ENCODE results near the gene ZNF280B. TPM values are rescaled to one million over a fixed set of nuclear protein-coding genes. Genes with fewer than 3 reads are reported as not detected.
"Not testable (repeated sequence)": the region's sequence is repeated elsewhere in the genome, so short reads cannot be mapped to it uniquely, and the experiment has no call there.

ZNF280B gene
- total RNA-seq, 3 donors from 2014 or later, result 2.4 to 3.7 (median 2.6) TPM

- no peaks in the 10 kb centered on the region for H3K27me3 Mint-ChIP-seq (ENCODE audit: low read depth)
- peaks cover 8% of the 10 kb centered on the region for H3K4me1 Mint-ChIP-seq (ENCODE audit: low read depth)
- peak overlapping the region; percentile 25 for H3K4me3 Mint-ChIP-seq
- ATAC-seq (no peak), DNase-seq (no peak)
- peaks cover 20% of the 10 kb centered on the region for H3K36me3 Mint-ChIP-seq (ENCODE audit: insufficient read depth)
- no peaks in the 10 kb centered on the region for H3K9me3 Mint-ChIP-seq
Measured at GRCh38 chr22:22506736-22507135, 1.8 kb downstream of the ZNF280B start.

DNA sequence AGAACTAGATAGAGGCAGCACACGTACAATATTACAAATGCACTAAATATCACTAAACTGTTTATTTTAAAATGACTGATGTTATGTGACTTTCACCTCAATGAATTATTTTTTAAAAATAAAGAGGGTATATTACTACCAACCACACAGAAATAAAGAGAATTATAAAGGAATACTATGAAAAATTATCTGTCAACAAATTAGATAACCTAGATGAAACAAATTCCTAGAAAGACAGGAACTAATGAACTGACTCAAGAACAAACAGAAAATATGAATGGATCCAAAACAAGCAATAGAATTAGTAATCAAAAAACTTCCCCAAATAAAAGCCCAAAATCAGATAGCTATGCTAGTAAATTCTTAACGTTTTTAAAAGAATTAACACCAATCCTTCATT is 10.3 kb downstream of the ZNF280B start:
- ATAC-seq, result no peak
- Mint-ChIP-seq H3K4me1 (ENCODE audit: low read depth) (peaks cover 2% of the 10 kb centered on the region), H3K36me3 (ENCODE audit: insufficient read depth) (peaks cover 18% of the 10 kb centered on the region), H3K9me3 (no peaks in the 10 kb centered on the region), H3K27me3 (ENCODE audit: low read depth) (no peaks in the 10 kb centered on the region), H3K4me3 (no peak overlapping the region)
- no peak for DNase-seq

GRCh38 chr22:22491589-22491988 is 17.0 kb downstream of the ZNF280B start:
- not testable (repeated sequence) for H3K9me3 Mint-ChIP-seq; DNase-seq; H3K4me3 Mint-ChIP-seq; H3K27me3 Mint-ChIP-seq (ENCODE audit: low read depth); H3K4me1 Mint-ChIP-seq (ENCODE audit: low read depth); ATAC-seq
- peaks cover 25% of the 10 kb centered on the region for H3K36me3 Mint-ChIP-seq (ENCODE audit: insufficient read depth)

DNA sequence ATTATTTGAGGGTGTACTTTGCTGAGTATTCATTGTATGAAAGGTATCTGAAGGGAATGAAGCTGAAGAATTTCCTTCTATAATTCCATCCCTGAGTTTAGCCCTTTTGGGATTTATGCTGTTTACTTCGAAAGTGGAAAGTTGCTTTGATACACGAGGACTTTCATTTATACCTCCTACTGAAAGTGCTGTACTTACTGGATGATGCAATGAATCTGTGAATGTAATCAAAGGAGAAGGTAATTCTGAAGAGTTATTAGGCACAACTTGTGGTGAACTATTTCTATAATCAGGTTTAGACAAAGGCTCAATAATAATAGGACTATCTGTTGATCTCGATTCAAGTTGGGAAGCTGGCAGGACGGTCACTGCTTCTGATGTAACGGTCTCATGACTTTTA is 19.8 kb downstream of the ZNF280B start:
- Mint-ChIP-seq H3K9me3 (no peaks in the 10 kb centered on the region), H3K36me3 (ENCODE audit: insufficient read depth) (peaks cover 24% of the 10 kb centered on the region), H3K4me1 (ENCODE audit: low read depth) (no peaks in the 10 kb centered on the region), H3K27me3 (ENCODE audit: low read depth) (no peaks in the 10 kb centered on the region), H3K4me3 (no peak overlapping the region)
- no peak for DNase-seq
- no peak for ATAC-seq

DNA sequence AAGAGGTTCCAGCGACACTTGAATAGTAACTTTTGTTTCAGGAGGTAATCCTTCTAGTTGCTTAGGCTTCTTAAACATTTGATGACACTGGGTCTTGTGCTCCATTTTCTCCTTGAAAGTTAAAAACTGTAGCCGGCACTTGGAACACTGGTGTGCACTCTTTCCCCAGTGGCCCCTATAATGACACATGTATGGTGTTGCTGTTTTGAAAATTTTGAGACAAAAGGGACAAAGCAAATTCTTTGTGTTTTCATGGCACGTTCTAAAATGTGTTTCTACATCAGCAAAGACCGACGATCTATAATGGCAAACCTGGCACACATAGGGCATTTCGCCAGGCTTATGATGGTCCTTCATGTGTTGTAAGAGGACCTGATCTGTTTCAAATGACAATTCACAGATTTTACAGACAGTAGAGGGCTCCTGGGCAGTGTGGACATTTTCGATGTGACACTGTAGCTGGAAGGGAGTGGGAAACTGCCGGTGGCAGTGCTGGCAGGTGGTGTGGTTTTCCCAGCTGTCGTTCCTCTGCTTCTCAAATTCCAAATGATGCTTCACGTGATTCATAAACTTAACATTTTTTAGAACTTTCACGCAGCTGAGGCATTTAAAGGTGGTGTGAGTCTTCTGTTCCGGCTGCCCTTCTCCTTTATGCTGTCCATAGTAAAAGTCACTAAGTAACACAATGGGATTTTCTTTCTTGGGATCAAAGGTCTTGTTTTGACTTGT is 20.5 kb downstream of the ZNF280B start:
- Mint-ChIP-seq H3K4me3 (no peak overlapping the region), H3K4me1 (ENCODE audit: low read depth) (no peaks in the 10 kb centered on the region), H3K9me3 (no peaks in the 10 kb centered on the region), H3K36me3 (ENCODE audit: insufficient read depth) (peaks cover 19% of the 10 kb centered on the region), H3K27me3 (ENCODE audit: low read depth) (no peaks in the 10 kb centered on the region)
- DNase-seq (no peak), ATAC-seq (no peak)

- Mint-ChIP-seq H3K4me3 (no peak overlapping the region), H3K9me3 (no peaks in the 10 kb centered on the region), H3K27me3 (ENCODE audit: low read depth) (no peaks in the 10 kb centered on the region), H3K4me1 (ENCODE audit: low read depth) (no peaks in the 10 kb centered on the region), H3K36me3 (ENCODE audit: insufficient read depth) (peaks cover 17% of the 10 kb centered on the region)
- ATAC-seq (no peak), DNase-seq (no peak)
Measured at GRCh38 chr22:22487059-22487458, 21.5 kb downstream of the ZNF280B start.

DNA sequence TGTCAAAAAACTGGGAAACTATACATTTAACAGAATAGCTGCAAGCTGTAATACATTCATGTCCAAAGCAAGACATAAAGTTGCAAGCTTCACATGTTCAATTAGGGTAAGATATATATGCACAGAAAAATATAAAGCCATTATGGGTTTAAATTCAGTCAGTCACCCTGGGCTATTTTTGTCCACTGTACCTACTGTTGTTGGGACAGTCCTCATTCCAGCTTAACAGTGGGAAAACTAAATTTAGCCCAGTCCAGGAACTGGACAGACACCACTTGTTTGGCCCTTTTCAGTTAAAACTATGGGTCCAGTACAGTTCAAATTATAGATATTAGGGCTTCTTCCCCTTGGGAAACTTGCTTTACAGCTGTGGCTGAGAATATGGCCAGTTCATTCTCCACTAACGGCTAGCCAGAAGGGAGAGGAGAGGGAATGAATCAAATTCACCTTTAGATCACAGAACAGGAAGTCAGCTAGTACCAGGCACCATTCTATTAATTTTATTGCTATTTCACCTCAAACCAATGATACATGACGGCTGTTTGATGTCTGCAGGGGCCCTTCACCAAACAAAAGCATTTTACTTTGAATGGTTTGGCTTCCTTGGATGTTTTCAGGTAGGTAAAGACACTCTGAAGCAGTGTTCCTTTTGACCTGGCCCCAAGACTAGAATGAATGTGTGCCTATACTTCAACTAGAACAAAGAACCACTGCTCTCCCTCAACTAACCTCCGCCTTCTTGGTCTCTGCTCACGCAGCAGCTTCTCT is 22.2 kb downstream of the ZNF280B start:
- Mint-ChIP-seq H3K4me3 (no peak overlapping the region), H3K4me1 (ENCODE audit: low read depth) (no peaks in the 10 kb centered on the region), H3K9me3 (no peaks in the 10 kb centered on the region), H3K27me3 (ENCODE audit: low read depth) (no peaks in the 10 kb centered on the region), H3K36me3 (ENCODE audit: insufficient read depth) (peaks cover 17% of the 10 kb centered on the region)
- no peak for DNase-seq
- ATAC-seq, result no peak

DNA sequence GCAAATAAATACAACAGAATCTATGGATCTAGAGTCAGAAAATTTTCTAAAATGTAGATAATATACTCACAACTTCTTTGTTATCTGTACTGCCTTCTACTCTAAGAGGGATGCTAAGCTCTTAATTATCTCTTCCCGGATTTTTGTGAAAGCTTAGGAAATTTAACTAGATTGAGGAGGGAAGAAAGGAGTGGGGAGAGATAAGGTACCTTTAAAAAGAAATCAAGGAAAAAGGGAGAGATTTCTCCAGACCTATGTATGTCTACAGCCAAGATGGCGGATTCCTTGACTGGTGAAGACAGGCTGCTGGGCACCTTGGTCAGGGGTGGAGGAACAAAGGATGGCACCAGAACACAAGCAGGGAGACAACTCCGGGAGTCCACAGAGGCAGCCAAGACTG is 23.0 kb downstream of the ZNF280B start:
- no peaks in the 10 kb centered on the region for H3K9me3 Mint-ChIP-seq
- no peak for DNase-seq
- H3K4me3 Mint-ChIP-seq, result no peak overlapping the region
- H3K4me1 Mint-ChIP-seq (ENCODE audit: low read depth), result no peaks in the 10 kb centered on the region
- no peak for ATAC-seq
- peaks cover 14% of the 10 kb centered on the region for H3K36me3 Mint-ChIP-seq (ENCODE audit: insufficient read depth)
- no peaks in the 10 kb centered on the region for H3K27me3 Mint-ChIP-seq (ENCODE audit: low read depth)

DNA sequence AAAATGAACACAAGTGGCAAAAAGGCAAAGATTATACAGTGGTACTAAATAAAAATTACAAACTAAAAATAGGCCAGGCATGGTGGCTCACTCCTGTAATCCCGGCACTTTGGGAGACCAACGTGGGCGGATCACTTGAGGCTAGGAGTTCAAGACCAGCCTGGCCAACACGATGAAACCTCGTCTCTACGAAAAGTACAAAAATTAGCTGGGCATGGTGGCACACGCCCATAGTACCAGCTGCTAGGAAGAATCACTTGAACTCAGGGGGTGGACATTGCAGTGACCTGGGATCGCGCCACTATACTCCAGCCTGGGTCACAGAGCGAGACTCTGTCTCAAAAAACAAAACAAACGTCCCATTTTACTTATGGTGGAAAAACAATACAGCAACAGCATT is 24.5 kb downstream of the ZNF280B start:
- no peak for ATAC-seq
- Mint-ChIP-seq H3K27me3 (ENCODE audit: low read depth) (no peaks in the 10 kb centered on the region), H3K9me3 (no peaks in the 10 kb centered on the region), H3K4me3 (no peak overlapping the region), H3K36me3 (ENCODE audit: insufficient read depth) (peaks cover 11% of the 10 kb centered on the region), H3K4me1 (ENCODE audit: low read depth) (no peaks in the 10 kb centered on the region)
- DNase-seq, result no peak

GRCh38 chr22:22480940-22481339 is 27.6 kb downstream of the ZNF280B start:
- no peaks in the 10 kb centered on the region for H3K9me3 Mint-ChIP-seq
- H3K4me3 Mint-ChIP-seq, result no peak overlapping the region
- peaks cover 5% of the 10 kb centered on the region for H3K36me3 Mint-ChIP-seq (ENCODE audit: insufficient read depth)
- H3K4me1 Mint-ChIP-seq (ENCODE audit: low read depth), result no peaks in the 10 kb centered on the region
- no peak for ATAC-seq
- no peaks in the 10 kb centered on the region for H3K27me3 Mint-ChIP-seq (ENCODE audit: low read depth)
- DNase-seq, result no peak

- Mint-ChIP-seq H3K4me1 (ENCODE audit: low read depth) (no peaks in the 10 kb centered on the region), H3K36me3 (ENCODE audit: insufficient read depth) (no peaks in the 10 kb centered on the region), H3K9me3 (no peaks in the 10 kb centered on the region), H3K4me3 (no peak overlapping the region), H3K27me3 (ENCODE audit: low read depth) (no peaks in the 10 kb centered on the region)
- DNase-seq (no peak), ATAC-seq (no peak)
Measured at GRCh38 chr22:22479999-22480532, 28.5 kb downstream of the ZNF280B start.

DNA sequence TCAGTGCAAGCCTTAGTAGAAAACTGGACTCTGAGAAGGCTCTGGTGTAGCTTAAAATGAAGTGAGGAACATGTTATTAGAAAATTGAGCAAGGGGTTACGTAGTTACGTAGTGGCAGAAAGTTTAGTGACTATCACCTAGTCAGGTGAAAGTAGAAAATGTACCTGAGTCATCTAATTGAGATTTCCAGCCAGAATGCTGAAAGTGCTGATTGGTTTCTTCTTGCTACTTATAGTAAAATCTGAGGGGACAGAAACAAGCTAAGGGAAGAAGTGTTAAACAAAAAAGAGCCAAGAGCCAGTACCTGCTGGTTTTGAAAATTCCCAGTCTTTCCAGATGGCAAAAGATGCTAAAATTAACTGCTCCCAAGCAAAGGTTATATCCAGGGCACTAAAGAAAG is 29.4 kb downstream of the ZNF280B start:
- no peak overlapping the region for H3K4me3 Mint-ChIP-seq
- no peak for ATAC-seq
- no peaks in the 10 kb centered on the region for H3K9me3 Mint-ChIP-seq
- H3K36me3 Mint-ChIP-seq (ENCODE audit: insufficient read depth), result no peaks in the 10 kb centered on the region
- no peak for DNase-seq
- no peaks in the 10 kb centered on the region for H3K4me1 Mint-ChIP-seq (ENCODE audit: low read depth)
- no peaks in the 10 kb centered on the region for H3K27me3 Mint-ChIP-seq (ENCODE audit: low read depth)

GRCh38 chr22:22478470-22478869 is 30.1 kb downstream of the ZNF280B start:
- Mint-ChIP-seq H3K4me1 (ENCODE audit: low read depth) (no peaks in the 10 kb centered on the region), H3K4me3 (no peak overlapping the region), H3K36me3 (ENCODE audit: insufficient read depth) (no peaks in the 10 kb centered on the region), H3K9me3 (no peaks in the 10 kb centered on the region), H3K27me3 (ENCODE audit: low read depth) (no peaks in the 10 kb centered on the region)
- DNase-seq (no peak), ATAC-seq (no peak)

DNA sequence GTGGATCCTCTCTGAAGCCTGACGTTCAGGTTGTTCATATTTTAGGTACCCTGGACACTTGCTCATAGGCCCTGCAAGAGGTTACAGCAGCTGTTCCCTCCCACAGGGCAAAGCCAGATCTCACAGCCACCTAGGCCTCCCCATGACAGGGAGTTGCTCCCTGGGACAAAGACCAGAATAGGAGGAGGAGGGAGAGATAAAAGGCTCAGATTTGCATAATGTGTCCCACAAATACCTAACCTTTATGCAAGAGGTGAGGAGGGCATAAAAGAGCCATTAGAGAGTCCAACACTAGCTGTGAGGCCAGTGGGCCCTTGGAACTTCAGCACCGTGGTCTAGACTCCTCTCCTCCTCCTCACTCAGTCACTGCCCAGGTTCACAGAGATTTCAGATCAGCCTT is 33.8 kb downstream of the ZNF280B start:
- ATAC-seq (no peak), DNase-seq (no peak)
- no peaks in the 10 kb centered on the region for H3K4me1 Mint-ChIP-seq (ENCODE audit: low read depth)
- H3K9me3 Mint-ChIP-seq, result peaks cover 3% of the 10 kb centered on the region
- H3K36me3 Mint-ChIP-seq (ENCODE audit: insufficient read depth), result no peaks in the 10 kb centered on the region
- H3K27me3 Mint-ChIP-seq (ENCODE audit: low read depth), result peaks cover 11% of the 10 kb centered on the region
- H3K4me3 Mint-ChIP-seq, result no peak overlapping the region

DNA sequence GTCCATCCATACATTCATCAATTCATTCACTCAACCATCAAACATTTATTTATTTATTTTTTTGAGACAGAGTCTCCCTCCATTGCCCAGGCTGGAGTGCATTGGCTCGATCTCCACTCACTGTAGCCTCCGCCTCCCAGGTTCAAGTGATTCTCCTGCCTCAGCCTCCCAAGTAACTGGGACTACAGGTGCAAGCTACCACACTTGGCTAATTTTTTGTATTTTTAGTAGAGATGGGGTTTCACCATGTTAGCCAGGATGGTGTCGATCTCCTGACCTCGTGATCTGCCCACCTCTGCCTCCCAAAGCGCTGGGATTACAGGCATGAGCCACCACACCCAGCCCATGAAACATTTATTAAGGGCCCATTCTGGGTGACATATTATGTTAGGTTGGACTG is 37.4 kb downstream of the ZNF280B start:
- not testable (repeated sequence) for DNase-seq; ATAC-seq; H3K4me3 Mint-ChIP-seq; H3K36me3 Mint-ChIP-seq (ENCODE audit: insufficient read depth); H3K4me1 Mint-ChIP-seq (ENCODE audit: low read depth)
- peaks cover 17% of the 10 kb centered on the region for H3K9me3 Mint-ChIP-seq
- peaks cover 16% of the 10 kb centered on the region for H3K27me3 Mint-ChIP-seq (ENCODE audit: low read depth)

Measured in activated T-cell treated with anti-CD3 and anti-CD28 coated beads, Interleukin-2, amount 50 U/mL, for 4 hours (primary cell).